Esophagus muscularis mucosa (tissue), 4 donors: Measurements from ENCODE around the gene IFNA10. TPM values are rescaled to one million over a fixed set of nuclear protein-coding genes. Genes with fewer than 3 reads are reported as not detected.
"Not testable (repeated sequence)": the region's sequence is repeated elsewhere in the genome, so short reads cannot be mapped to it uniquely, and the experiment has no call there.

Source experiments
- DNase-seq: peaks from one replicate; pipeline ENCODE4 v3.0.0-alpha.2; 2017; ENCODE audit errors: extremely low spot score
- H3K27ac ChIP-seq, 4 donors: fragments of 200-600 bp; sonication (generic); replicated peaks in 1 of 4; 1 replicate in 3 of 4; 2 replicates in 1 of 4; pipeline ENCODE4 v1.5.1; 2016 to 2019; ENCODE audit warnings: mild to moderate bottlenecking in 1 of 4
- H3K27me3 ChIP-seq, 4 donors: fragments of 200-600 bp; sonication (generic); one replicate each; pipeline versions ENCODE4 v1.5.1 to v1.6.0; 2016 to 2019
- H3K36me3 ChIP-seq, 4 donors: fragments of 200-600 bp; sonication (generic); one replicate each; pipeline ENCODE4 v1.5.1; 2016 to 2019
- H3K4me1 ChIP-seq, 4 donors: fragments of 200-600 bp; sonication (generic); one replicate each; pipeline ENCODE4 v1.5.1; 2016 to 2019
- H3K4me3 ChIP-seq, 4 donors: fragments of 200-600 bp; sonication (generic); 1 replicate in 2 of 4; 2 replicates in 2 of 4; pipeline ENCODE4 v1.5.1; 2016 to 2019; ENCODE audit warnings: mild to moderate bottlenecking in 4 of 4, moderate library complexity in 1 of 4
- H3K9me3 ChIP-seq, 4 donors: fragments of 200-600 bp; sonication (generic); 1 replicate in 3 of 4; 2 replicates in 1 of 4; pipeline ENCODE4 v1.5.1; 2016 to 2019
- EP300 ChIP-seq: sonication (generic); formaldehyde crosslinking; IDR thresholded peaks from one replicate; pipeline ENCODE4 v1.6.1; 2017; ENCODE audit warnings: antibody characterized with exemption
- POLR2A ChIP-seq: fragments of 450-650 bp; IDR thresholded peaks from one replicate; pipeline ENCODE4 v1.6.1; 2017; ENCODE audit warnings: antibody characterized with exemption, moderate library complexity, mild to moderate bottlenecking, low read depth
- POLR2AphosphoS5 ChIP-seq, 2 donors: sonication (generic); formaldehyde crosslinking; IDR thresholded peaks; one replicate each; pipeline ENCODE4 v1.6.1; 2017; ENCODE audit warnings: antibody characterized with exemption in 2 of 2
- WGBS: methylation state at CpG from one replicate; pipeline ENCODE4 v1.1.5; 2018; 5-methylcytosine and 5-hydroxymethylcytosine counted together
- intact Hi-C: fragments of 100-400 bp; cut with DNase I; formaldehyde crosslinking; loops from one replicate; pipeline ENCODE4 v1.15.1; 2023
- total RNA-seq, 4 donors: library from RNA; depleted of rRNA; stranded (reverse); fragments of >200 nt; gene quantifications; one replicate each; pipeline versions ENCODE4 v1.1.0 to v1.2.1, GENCODE V29; 2016
- TF ChIP-seq, protein P1 (sequence below), 3 experiments: fragments of 200-600 bp in 2 of 3; fragments of 450-650 bp in 1 of 3; sonication (generic) in 2 of 3; IDR thresholded peaks; one replicate each; pipeline ENCODE4 v1.5.1; 2017 to 2019; ENCODE audit warnings: antibody characterized with exemption in 3 of 3, mild to moderate bottlenecking in 2 of 3, moderate library complexity in 1 of 3

Gene IFNA10
- total RNA-seq, 4 donors from 2014 or later = not detected

DNA sequence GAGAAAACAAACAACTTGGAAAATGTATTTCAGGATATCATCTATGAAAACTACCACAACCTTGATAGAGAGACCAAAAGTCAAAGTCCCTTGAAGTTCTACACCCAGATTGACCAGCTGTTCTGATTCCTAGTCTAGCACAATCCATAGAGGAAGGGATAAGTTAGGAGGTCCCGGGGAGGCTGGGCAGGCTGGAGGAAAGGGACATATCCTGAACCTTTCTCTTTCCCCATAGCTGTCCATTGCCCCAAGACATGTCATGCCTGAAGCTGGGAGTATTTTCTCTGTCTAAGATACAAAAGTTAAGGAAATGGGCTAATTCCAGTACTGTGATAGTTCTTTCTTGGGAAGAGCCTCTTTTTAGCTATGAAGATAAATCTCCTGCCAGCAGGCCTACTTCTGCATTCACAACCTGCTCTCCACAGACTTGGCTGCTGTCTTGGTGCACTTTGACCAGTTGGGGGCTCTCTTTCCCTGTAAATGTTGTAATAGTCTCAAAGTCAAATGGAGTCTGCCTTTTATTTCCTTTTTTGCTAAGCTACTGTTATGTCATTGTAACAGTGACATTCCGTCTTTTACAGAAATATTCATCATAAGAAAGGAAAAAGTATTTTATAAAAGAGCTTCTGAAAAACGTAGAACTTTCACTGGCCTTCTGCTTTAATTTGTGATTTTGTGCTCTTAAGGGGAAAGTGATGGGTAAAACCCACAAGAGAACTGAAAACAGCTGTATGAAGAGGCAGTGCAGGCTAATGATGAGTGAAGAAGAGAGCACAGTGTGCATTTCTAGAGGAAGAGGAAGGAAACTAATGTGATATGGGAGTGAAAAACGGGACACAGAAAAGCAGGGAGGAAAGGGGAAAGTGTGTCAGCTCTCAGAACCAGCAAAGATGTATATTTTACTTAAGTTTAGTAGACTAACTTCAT, 23.9 kb downstream of the IFNA10 start:
- not testable (repeated sequence) for H3K36me3 ChIP-seq, H3K4me3 ChIP-seq, H3K9me3 ChIP-seq, H3K27ac ChIP-seq, H3K4me1 ChIP-seq, H3K27me3 ChIP-seq, DNase-seq
- TF ChIP-seq, protein P1, sequence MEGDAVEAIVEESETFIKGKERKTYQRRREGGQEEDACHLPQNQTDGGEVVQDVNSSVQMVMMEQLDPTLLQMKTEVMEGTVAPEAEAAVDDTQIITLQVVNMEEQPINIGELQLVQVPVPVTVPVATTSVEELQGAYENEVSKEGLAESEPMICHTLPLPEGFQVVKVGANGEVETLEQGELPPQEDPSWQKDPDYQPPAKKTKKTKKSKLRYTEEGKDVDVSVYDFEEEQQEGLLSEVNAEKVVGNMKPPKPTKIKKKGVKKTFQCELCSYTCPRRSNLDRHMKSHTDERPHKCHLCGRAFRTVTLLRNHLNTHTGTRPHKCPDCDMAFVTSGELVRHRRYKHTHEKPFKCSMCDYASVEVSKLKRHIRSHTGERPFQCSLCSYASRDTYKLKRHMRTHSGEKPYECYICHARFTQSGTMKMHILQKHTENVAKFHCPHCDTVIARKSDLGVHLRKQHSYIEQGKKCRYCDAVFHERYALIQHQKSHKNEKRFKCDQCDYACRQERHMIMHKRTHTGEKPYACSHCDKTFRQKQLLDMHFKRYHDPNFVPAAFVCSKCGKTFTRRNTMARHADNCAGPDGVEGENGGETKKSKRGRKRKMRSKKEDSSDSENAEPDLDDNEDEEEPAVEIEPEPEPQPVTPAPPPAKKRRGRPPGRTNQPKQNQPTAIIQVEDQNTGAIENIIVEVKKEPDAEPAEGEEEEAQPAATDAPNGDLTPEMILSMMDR (IDR thresholded peaks at IDR 0.05) = peak in 1 of 3 experiments; percentile 37
- WGBS = 34% methylated on average over 4 of the region's 4 CpGs
- intact Hi-C loops = loop anchor here (10.0 kb wide), 1 partner anchor 48 kb away; no protein-coding TSS in a partner anchor

DNA sequence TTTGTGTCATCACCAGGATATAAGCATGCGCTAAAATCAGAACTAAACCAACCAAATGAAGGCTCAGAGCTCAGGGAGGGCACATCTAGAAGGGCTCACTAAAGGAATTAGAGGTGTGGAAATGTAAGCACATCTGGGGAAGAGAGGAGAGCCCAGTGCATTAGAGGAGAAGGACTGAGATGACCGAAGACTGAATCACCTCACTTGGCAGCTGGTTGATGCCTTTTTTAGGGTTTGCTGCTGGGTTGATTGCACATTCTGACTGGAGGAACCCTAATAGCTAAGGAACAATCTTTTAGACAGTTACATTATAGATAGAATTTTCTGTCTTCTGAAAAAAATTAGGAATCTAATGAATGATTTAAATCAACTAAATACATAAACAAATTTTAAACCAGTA, 32.3 kb downstream of the IFNA10 start:
- no peaks in the 10 kb centered on the region for H3K36me3 ChIP-seq
- intact Hi-C loops = no loop called here
- 80% methylated on average over 2 of the region's 2 CpGs for WGBS

DNA sequence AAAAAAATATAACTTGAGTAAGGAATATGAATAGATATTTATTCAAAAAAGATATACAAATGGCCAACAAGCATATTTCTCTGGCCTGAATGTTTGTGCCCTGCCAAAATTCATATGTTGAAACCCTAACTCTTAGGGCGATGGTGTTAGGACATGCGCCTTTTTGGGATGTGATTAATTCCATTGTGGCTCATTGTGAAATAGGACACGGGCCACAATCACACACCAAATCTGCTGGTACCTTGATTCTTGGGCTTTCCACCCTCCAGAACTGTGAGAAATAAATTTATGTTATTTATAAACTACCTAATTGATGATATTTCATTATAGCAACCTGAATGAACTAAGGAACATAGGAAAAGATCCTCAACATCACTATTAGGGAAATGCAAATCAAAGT, 34.8 kb downstream of the IFNA10 start:
- Histone ChIP-seq H3K27ac (no peak overlapping the region), H3K9me3 (no peaks in the 10 kb centered on the region), H3K4me3 (no peak overlapping the region), H3K4me1 (no peaks in the 10 kb centered on the region), H3K36me3 (no peaks in the 10 kb centered on the region), H3K27me3 (no peaks in the 10 kb centered on the region)
- DNase-seq = no peak
- WGBS = 80% methylated on average over 3 of the region's 3 CpGs
- intact Hi-C loops = no loop called here
- no peak for TF ChIP-seq EP300
- TF ChIP-seq POLR2A = no peak
- TF ChIP-seq, protein P1 (IDR thresholded peaks at IDR 0.05) = no peak
- TF ChIP-seq POLR2AphosphoS5 (IDR thresholded peaks at IDR 0.05) = no peak

More for the DNA sequence above, 32.3 kb downstream of the IFNA10 start:
- no peaks in the 10 kb centered on the region for H3K4me1 ChIP-seq
- H3K9me3 ChIP-seq = no peaks in the 10 kb centered on the region
- H3K27ac ChIP-seq = no peak overlapping the region
- TF ChIP-seq POLR2AphosphoS5 (IDR thresholded peaks at IDR 0.05) (no peak), EP300 (no peak), POLR2A (no peak)
- TF ChIP-seq, protein P1 (IDR thresholded peaks at IDR 0.05) = no peak
- no peak for DNase-seq
- no peaks in the 10 kb centered on the region for H3K27me3 ChIP-seq
- H3K4me3 ChIP-seq = no peak overlapping the region

DNA sequence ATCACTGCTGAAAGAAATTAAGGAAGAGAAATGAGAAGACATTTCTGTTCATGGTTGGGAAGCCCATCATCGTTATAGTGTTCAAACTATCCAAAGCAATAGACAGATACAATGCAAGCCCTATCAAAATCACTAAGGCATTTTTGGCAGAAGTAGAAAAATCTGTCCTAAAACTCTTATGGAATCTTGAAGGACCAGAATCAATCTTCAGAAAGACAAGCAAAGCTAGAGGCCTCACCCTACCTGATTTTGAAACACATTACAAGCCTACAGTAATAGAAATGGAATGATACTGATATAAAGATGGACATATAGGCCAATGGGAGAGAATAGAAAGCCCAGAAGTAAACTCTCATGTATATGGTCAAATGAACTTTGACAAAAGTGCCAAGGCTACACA, 35.6 kb downstream of the IFNA10 start:
- Histone ChIP-seq H3K36me3 (no peaks in the 10 kb centered on the region), H3K4me3 (no peak overlapping the region), H3K27ac (no peak overlapping the region), H3K27me3 (no peaks in the 10 kb centered on the region), H3K4me1 (no peaks in the 10 kb centered on the region), H3K9me3 (no peaks in the 10 kb centered on the region)
- TF ChIP-seq, protein P1 (IDR thresholded peaks at IDR 0.05) = no peak
- TF ChIP-seq EP300 = no peak
- WGBS = 86% methylated on average over 1 of the region's 1 CpG
- intact Hi-C loops = no loop called here
- no peak for DNase-seq

DNA sequence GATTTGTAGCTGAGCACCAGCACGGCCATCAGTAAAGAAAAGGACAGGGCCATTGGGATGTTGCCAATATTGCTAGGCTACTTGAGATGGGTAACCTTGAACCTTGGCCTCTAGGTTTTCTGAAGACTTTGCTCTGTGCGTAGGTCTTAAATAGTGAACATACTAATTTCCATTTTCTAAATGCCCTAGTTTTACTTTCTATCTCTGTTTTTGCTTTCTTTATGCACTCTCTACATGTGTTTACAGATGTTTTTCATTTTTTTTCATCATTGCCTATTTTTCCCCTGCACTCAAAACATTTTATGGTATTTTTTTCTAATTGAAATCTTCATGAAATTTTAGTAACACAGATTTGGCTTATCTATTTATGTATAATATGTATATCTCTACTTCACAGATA, 40.4 kb downstream of the IFNA10 start, which contains the start of gene IFNA21:
Gene IFNA21, minus strand, starts transcription at position 101 of the 400 bp plus-strand sequence. Its CDS starts 48 bp downstream, at position 53.
- H3K9me3 ChIP-seq, H3K27me3 ChIP-seq, H3K36me3 ChIP-seq, H3K4me1 ChIP-seq, DNase-seq, H3K4me3 ChIP-seq, H3K27ac ChIP-seq, intact Hi-C loops: not testable (repeated sequence)
- 82% methylated on average over 2 of the region's 2 CpGs for WGBS
